HG02588 (cell line): Measurements from ENCODE around the gene FGL2.
"Not testable (repeated sequence)": the region's sequence is repeated elsewhere in the genome, so short reads cannot be mapped to it uniquely, and the experiment has no call there.

Experiments used
- ATAC-seq: cut with Tn5 transposase; IDR thresholded peaks from one replicate; pipeline ENCODE4 v1.9.1; 2021; ENCODE audit warnings: mild to moderate bottlenecking, moderate library complexity; ENCODE audit not compliant: unreplicated experiment

Gene FGL2, protein sequence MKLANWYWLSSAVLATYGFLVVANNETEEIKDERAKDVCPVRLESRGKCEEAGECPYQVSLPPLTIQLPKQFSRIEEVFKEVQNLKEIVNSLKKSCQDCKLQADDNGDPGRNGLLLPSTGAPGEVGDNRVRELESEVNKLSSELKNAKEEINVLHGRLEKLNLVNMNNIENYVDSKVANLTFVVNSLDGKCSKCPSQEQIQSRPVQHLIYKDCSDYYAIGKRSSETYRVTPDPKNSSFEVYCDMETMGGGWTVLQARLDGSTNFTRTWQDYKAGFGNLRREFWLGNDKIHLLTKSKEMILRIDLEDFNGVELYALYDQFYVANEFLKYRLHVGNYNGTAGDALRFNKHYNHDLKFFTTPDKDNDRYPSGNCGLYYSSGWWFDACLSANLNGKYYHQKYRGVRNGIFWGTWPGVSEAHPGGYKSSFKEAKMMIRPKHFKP

DNA sequence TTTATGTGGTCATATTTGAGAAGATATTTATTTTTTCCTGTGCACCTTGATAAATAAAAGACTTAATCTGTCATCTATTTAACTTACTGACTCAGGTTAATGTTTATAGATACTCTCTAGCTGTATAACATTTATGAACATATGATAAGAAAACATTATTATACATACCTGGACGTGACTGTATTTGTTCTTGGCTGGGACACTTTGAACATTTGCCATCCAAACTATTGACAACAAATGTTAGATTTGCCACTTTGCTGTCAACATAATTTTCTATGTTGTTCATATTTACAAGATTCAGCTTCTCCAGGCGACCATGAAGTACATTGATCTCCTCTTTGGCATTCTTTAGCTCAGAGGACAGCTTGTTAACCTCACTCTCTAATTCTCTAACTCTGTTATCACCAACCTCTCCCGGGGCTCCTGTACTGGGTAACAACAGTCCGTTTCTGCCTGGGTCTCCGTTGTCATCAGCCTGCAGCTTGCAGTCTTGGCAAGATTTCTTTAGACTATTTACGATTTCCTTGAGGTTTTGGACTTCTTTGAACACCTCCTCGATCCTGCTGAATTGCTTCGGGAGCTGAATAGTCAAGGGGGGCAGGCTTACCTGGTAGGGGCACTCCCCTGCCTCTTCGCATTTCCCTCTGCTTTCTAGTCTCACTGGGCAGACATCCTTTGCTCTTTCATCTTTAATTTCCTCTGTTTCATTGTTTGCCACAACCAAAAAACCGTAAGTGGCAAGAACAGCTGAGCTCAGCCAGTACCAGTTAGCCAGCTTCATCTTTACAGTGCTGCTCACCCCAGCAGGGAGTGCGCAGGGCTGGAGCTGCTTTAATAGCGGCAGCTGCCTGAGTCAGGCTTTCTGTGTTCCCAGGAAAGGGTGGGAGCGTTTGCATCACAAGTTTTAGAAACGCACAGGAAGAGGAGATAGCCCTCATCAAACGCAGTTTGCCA is at the start of gene FGL2:
Gene FGL2, minus strand, starts transcription at position 807 of the 954 bp plus-strand sequence. Its CDS starts 26 bp downstream, at position 781.
- no peak for ATAC-seq

DNA sequence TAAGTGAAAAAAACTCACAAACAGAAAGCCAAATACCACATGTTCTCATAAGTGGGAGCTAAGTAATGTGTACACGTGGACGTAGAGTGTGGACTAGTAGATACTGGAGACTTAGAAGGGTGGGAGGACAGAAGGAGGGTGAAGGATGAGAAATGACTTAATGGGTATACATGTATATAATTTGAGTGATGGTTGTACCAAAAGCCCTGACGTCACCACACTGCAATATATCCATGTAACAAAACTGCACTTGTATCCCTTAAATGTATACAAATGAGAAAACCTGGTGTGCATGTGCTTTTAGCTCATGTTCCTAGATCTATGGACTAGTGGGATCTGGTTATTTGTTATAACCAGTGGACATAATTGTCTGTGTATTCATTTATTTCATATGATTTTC is 48.5 kb upstream of the FGL2 start:
- no peak for ATAC-seq

DNA sequence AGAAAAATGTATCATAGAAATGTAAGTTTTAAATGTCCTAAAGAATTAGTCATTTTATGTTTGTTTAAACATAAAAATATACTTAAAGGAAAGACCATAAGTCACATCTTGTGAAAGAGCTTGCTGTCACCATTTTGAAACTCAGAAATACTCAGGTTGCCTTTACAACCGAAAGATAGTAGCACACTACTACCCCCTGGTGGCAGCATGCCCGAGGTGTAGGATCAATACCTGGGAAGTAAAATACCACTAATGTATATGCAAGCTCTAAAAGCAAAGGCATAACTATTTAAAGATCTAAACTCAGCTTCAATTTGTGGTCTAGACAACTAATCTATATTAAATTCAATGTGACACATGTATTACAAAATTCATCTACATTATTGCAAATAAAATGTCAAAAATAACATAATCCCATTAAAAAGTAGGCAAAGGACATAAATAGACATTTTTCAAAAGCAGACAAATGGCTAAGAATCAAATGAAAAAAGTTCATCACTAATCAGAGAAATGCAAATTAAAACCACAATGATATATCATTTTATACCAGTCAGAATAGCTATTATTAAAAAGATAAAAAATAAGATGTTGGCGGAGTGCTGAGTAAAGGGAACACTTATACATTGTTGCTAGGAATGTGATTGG is 47.7 kb upstream of the FGL2 start:
- peak; percentile 80 for ATAC-seq

DNA sequence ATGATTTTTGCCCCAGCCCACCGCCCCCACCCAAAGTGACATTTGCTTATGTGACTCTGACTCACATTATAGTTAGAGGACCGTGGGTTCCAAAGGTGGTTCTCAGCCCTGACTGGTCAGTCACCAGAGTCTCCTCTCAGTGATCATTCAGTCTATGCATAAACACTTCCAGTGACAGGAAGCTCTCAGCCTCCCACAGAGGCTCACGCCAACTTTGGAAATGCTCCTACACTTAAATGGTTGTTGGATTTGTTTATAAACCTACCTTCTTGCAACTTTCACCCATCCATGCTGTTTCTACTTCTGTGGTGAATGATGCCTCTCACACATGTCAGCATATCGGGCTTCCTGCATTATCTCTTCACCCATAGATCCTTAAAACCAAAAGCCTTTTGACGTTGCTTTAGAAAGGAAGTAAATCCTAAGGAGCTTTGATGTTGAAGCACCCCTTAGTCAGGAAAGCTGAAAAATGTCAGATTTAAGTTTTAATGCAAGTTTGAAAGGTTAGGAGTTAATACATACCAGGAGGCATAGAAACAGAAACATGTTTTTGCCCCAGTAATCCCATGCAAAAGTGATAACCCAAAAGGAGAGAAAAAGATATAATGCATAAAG is 46.5 kb upstream of the FGL2 start:
- no peak for ATAC-seq

DNA sequence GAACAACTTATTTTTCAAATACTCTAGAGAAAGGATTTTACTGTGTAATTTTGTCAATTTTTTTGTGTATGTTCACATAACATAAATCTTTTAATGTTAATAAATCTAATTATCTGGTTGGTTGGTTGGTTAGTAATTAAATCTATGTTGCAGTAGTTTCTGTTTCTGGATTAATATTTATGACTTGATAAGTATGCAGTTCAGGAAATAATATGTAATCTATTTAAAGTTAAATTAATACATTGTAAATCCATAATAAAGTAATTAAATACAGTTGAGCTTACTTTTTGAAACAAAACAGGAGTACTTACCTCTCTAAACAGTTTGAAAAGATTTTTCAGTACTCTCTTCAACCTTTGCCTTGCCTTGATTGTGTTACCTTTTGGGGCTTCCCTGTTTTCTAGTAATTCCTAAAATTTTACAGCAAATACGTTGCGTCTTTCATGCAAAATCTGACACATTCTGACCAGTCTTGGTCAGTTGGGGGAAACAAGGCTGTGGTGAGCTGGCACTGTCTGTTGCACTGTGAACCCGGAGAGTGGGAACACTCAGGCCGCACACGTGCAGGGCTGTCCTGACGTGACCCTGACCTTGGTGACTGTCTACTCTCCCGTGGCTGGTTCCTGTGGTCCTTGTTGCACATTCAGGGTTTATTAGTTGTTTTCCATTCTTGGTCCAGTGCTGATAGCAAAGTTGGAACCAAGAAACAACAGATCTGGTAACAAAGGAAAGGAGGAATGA is 45.6 kb upstream of the FGL2 start:
- no peak for ATAC-seq

DNA sequence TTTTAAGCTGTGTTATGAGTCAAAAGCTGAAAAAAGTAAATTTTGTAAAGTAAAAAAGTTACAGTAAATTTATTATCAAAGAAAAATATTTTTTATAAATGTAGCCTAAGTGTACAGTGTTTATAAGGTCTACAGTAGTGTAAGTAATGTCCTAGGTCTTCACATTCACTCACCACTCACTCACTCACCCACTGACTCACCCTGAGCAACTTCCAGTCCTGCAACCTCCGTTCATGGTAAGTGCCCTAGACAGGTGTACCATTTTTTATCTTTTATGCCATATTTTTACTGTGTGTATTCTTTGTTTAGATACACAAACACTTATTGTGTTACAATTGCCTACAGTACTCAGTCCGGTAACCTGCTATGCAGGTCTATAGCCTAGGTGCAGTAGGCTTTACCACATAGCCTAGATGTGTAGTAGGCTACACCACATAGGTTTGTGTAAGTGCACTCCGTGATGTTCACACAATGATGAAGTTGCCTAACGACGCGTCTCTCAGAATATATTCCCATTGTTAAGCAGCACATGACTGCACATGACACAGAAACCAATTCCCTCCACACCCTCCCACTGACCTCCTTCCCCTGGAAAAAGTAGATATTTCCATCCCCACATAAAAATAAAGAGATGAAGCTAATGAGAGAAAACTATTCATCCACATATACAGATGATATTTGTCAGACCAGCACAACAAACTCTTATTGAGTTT is 44.8 kb upstream of the FGL2 start:
- ATAC-seq, result no peak

DNA sequence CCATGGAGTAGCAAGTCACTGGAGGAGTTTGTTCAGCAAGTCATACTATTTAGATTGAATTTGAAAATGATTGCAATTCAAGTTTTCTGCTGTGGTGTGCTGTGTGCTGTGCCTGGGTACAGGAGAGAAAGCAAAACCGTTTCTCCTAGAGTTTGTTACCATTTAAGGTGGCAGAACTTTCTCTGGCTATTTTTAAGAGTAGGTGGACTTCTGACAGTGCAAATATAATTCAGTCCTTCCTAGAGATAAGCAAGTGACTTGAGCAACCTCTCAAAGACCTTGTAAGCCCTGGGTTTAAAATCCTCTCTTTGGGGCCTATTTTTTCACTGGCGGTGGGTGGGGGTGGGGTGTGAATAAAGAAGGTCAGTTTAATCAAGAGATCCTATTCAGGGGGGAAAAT is 42.9 kb upstream of the FGL2 start:
- no peak for ATAC-seq

DNA sequence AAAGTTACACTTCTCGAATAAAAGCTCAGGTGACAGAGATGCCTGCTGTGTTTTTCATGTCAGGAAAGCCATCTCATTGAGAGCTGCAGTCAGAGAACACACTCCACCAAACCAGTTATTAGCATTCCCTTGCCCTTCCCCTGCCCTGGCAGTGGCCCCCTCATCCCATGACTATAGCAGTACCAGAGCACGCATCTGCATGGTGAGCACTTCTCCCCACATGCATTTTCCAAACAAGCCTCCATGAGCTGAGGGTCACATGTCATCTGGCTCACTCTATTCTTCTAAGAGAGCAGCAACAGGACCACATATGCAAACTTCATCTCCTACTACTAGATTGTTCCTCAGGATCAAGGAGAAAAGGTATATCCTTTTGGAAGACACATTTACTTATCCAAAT is 42.4 kb upstream of the FGL2 start:
- no peak for ATAC-seq

DNA sequence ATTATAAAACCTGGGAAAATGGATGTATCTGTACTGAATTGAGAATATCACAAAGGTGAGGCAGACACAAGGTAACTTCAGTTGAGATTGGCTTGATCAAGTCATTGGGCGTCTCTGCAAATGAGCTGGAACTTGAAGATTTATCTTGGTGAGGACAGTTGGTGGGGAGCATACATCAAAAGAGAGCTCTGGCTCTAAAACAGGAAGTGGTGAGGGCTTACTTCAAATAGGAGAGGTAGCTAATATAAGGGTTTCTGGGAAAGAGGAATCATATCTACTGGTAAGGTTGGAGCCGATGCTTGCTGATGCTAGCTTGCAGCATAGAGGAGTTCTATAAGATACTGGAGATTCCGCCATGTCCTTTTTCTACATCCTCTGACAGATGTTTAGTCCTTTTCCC is 39.9 kb upstream of the FGL2 start:
- ATAC-seq, result no peak

DNA sequence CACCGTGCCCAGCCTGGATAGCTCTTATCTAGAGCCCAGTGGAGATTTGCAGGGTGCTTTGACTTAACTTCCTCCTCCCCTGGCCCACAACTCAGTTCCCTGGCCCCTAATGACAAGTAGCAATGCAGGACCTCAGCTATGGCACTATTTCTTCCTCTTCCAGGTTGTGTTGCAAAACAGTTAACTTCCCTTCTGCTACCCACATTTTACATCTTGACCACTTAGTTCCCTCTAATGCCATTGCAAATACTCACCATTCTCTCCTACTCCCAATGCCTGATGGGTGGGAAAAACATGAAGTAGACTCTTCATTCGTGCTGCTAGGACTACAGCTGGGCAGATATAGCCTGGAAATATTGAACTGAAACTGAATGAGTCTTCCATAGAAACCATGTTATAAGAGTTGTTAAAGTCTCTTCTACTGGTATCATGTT is 39.1 kb upstream of the FGL2 start:
- no peak for ATAC-seq

DNA sequence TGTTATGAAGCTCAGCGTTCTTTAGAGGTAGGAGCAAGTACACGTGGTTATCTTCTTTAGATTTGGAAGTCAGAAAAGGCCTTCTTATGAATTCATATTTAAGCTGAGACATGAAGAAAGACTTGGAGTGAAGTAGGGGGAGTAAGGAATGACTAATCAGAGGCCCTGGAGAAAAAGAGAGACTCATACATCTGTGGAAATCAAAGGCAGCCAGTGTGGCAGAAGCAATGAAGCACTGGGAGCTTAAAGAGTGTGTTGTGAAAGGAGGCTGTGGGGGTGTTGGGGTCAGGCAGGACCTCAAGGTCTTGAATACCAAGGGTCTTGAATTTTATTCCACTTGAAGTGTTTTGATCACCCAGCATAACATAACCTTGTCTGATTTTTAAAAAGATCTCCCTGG is 35.7 kb upstream of the FGL2 start:
- no peak for ATAC-seq

DNA sequence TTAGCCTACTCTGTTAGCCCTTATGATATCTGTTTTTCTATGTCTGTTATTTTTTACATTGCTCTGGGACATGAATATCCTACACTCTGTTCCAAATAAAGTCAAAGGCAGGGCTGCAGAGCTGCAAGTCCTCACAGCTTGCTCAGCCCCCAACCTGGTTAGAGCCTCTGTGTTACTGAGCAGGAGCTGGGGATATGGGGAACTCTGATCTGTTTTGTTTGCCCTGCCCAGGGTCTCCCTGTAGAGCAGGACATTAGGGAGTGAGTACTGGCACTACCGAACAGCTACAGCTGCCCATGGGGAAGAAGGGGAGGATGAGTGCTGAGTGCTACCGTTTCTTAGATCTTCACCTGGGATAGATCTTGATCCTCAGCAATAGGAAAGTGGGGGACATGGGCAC is 32.8 kb upstream of the FGL2 start:
- no peak for ATAC-seq

DNA sequence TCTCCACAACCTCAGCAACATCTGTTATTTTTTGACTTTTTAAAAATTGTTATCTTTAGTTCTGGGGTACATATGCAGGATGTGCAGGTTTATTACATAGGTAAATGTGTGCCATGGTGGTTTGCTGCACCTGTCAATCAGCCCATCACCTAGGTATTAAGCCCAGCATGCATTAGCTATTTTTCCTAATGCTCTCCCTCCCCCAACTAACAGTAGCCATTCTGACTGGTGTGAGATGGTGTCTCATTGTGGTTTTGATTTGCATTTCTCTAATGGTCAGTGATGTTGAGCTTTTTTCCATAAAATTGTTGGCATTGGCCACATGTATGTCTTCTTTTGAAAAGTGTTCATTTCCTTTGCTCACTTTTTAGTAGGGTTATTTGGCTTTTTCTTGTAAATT is 29.2 kb upstream of the FGL2 start:
- ATAC-seq, result not testable (repeated sequence)

DNA sequence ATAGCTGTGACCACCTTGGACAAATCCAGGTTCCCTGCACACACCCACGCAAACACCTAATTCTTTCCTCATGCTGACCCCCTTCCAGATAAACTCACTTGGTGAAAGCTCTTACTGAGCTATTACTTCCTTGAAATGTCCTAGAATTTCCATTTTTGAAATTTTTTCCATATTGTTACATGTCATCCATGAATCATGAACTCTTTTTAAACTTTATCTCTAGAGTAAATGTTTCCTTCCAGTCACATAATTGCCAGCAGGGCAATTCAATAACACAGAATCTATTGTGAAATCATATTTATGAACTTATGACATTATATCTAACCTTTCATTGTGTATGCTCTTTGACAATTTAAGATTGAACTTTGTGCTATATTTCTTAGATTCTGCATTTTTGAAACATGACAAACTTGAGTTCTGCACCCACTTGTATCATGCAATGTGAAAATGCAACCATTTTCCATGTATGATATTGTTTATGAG is 26.8 kb upstream of the FGL2 start:
- no peak for ATAC-seq

DNA sequence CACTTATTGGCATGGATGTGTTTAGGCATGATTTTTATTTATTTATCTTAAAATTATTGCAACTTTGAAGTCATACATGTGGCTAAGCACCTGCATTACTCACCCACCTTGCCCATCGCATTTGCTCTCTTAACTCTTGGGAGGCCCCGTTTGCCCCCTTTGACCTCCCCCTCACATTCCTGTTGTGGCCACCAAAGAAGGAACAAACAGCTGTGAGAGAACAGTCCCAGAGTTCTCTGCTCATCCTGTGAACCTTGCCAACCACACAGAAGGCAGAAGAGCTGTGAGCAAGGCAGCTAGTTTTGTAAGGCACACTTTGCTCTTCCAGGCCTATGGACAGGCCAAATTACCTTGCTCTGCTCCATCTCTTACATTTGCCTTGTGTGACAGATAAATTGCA is 23.6 kb upstream of the FGL2 start:
- ATAC-seq, result no peak

DNA sequence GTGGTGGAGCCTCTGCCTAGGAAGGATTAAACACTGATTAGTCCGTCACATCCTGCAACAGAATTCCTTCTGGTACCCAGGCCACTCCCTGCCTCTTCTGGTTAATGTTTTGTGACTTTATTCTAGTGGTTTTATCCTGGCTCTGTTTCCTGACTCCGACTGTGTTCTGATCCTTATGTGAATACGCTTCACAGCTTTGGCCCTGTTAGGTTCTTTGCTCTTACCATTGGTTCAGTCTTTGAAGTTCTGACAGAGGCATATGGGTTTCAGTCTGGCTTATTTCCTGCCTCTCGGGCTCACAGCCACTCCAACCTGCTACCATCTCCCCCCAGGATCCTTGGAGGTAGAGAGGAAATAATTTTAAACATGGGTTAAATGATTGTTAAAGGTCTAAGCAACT is 23.2 kb upstream of the FGL2 start:
- ATAC-seq, result no peak

DNA sequence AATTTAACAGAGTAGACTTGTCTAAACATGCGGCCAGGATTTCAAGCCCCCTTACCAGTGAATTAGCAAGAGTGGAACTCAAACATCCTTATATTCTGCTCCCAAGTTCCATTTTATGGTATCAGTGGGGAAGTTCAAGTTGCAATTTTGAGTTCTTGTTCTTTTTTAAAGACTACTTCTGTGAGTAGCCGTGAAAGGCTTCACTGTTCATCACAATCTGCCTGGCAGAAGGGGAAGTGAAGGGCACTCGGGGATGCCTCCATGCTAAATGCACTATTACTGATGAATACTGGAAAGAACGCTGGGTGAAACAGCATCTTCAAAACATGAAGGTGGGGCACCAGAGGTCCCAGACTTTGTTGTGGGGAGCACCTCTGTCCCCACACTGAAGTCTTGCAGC is 22.4 kb upstream of the FGL2 start:
- ATAC-seq, result no peak

DNA sequence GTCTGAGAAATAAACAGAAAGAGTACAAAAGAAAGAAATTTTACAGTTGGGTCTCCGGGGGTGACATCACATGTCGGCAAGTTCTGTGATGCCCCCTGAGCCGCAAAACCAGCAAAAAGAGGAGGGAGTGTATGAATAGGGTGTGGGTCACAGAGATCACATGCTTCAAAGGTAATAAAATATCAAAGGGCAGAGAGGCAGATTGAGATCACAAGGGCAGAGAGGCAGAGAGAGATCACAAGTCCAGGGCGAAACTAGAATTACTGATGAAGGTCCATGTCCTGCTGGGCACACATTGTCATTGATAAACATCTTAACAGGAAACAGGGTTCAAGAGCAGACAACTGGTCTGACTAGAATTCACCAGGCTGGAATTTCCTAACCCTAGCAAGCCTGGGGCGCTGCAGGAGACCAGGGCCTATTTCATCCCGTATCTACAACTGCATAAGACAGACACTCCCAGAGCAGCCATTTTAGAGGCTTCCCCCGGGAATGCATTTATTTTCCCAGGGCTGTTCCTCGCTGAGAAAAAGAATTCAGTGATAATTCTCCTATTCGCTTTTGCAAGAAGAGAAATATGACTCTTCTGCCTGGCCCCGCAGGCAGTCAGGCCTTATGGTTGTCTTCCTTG is 20.2 kb upstream of the FGL2 start:
- ATAC-seq, result not testable (repeated sequence)
